K562 (cell line): ENCODE results near the gene NOL4L. TPM values are rescaled to one million over a fixed set of nuclear protein-coding genes. Genes with fewer than 3 reads are reported as not detected.

Source experiments
- AFF4 ChIP-seq: sonication (generic); formaldehyde crosslinking; IDR thresholded peaks from 2 replicates; pipeline ENCODE4 v1.8.0; 2023; ENCODE audit warnings: mild to moderate bottlenecking, missing genetic modification reagents
- MAZ ChIP-seq, 2 experiments: fragments of 450-650 bp in 1 of 2; sonication (generic) in 1 of 2; formaldehyde crosslinking; IDR thresholded peaks in 1 of 2; conservative IDR thresholded peaks in 1 of 2; 2 replicates each; pipeline versions ENCODE4 v1.4.0 to v1.5.0; 2020; ENCODE audit warnings: mild to moderate bottlenecking in 1 of 2, missing genetic modification reagents in 1 of 2
- PRMT5 ChIP-seq: sonication (generic); formaldehyde crosslinking; IDR thresholded peaks from 2 replicates; pipeline ENCODE4 v1.5.0; 2020; ENCODE audit warnings: missing genetic modification reagents
- TAF15 ChIP-seq: fragments of 200-400 bp; formaldehyde crosslinking; IDR thresholded peaks from 2 replicates; pipeline ENCODE4 v1.6.1; 2017; ENCODE audit warnings: mild to moderate bottlenecking, low read depth, low read length, moderate library complexity
- TAF9B ChIP-seq: fragments of 450-650 bp; IDR thresholded peaks from 2 replicates; pipeline ENCODE4 v1.6.1; 2018; ENCODE audit warnings: mild to moderate bottlenecking; ENCODE audit not compliant: partially characterized antibody
- TCF3 ChIP-seq: sonication (generic); formaldehyde crosslinking; IDR thresholded peaks from 2 replicates; pipeline ENCODE4 v1.4.0; 2020; ENCODE audit warnings: mild to moderate bottlenecking, missing genetic modification reagents
- polyA plus RNA-seq, 8 experiments: library from polyadenylated mRNA; depleted of rRNA in 4 of 8; stranded (reverse) in 5 of 8; unstranded in 3 of 8; fragments of >200 nt; fragmentation: Nextera tagmentation in 2 of 8; fragmentation: Illumina TruSeq in 1 of 8; extraction: Ambion mirVana in 2 of 8; extraction: Trizol in 1 of 8; gene quantifications; 2 replicates each; pipeline versions ENCODE4 v1.2.1 to v1.2.3, GENCODE V29; 2011 to 2014; ENCODE audit warnings: inconsistent platforms in 1 of 8, missing spikeins in 1 of 8
- total RNA-seq, 7 experiments: library from RNA; depleted of rRNA in 6 of 7; stranded (reverse); fragments of >200 nt in 6 of 7; fragmentation: Illumina TruSeq in 2 of 7; extraction: Trizol in 2 of 7; gene quantifications; 2 replicates each; pipeline versions ENCODE4 v1.2.1 to v1.2.3, GENCODE V29; 2011 to 2021; ENCODE audit warnings: low replicate concordance in 1 of 7
- TF ChIP-seq, protein P1 (sequence below): sonication (generic); formaldehyde crosslinking; IDR thresholded peaks from 2 replicates; pipeline ENCODE4 v1.8.0; 2022; ENCODE audit warnings: missing genetic modification reagents, mild to moderate bottlenecking, borderline replicate concordance
- TF ChIP-seq, protein P2 (sequence below): fragments of 450-650 bp; IDR thresholded peaks from 2 replicates; pipeline ENCODE4 v1.6.1; 2016; ENCODE audit warnings: mild to moderate bottlenecking, moderate library complexity

NOL4L gene
- total and polyA plus RNA-seq, 9 of the 15 experiments (the other 6 are each of a cell fraction or from before 2014, with no cell fraction given) = 5.1 to 36.2 (median 13.6) TPM

DNA sequence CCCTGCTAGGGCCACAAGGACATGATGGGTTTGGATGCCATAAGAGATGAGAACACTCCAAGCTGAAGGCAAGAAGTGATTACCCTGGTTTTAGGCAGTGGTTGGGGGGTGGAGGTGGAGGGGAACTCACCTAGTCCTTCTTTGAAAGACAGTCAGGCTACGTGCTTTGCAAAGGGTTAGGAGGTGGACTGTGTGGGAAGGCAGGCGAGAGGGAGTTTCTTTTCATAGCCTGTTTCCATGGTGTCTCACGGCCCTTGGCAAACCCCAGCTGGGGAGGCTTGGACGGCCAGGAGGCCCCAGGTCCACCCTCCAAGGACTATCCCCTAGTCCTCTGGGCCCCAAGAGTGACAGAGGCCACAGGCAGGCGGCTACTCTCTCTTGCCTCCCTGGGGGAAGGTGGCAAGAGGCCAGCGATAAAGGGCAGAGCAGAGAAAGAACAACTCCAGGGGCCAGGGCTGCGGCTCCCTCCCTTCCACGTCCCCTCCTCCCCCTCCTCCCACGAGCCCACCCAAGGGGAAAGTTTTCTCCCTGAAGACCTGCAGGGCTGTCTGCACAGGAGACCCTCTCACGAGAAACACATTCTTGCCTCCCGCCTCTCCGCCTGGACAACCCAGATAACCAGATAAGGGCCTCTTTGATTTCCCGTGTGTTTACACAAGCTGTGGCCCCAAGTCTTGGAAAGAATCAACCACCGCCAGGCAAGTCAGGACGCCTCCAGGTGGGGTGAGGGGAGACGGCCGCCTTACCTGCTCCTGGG lies 74.4 kb downstream of the NOL4L start (continued):
- TF ChIP-seq TAF9B = no peak
- TF ChIP-seq MAZ (CRISPR knock-in tag; conservative IDR thresholded peaks at IDR 0.05 in 1 of 2, IDR thresholded peaks at IDR 0.05 in 1 of 2) = peak in 1 of 2 experiments; percentile 54; a peak in 2 of 4 replicates
- TF ChIP-seq TCF3 = peak; percentile 89
- TF ChIP-seq, protein P1, sequence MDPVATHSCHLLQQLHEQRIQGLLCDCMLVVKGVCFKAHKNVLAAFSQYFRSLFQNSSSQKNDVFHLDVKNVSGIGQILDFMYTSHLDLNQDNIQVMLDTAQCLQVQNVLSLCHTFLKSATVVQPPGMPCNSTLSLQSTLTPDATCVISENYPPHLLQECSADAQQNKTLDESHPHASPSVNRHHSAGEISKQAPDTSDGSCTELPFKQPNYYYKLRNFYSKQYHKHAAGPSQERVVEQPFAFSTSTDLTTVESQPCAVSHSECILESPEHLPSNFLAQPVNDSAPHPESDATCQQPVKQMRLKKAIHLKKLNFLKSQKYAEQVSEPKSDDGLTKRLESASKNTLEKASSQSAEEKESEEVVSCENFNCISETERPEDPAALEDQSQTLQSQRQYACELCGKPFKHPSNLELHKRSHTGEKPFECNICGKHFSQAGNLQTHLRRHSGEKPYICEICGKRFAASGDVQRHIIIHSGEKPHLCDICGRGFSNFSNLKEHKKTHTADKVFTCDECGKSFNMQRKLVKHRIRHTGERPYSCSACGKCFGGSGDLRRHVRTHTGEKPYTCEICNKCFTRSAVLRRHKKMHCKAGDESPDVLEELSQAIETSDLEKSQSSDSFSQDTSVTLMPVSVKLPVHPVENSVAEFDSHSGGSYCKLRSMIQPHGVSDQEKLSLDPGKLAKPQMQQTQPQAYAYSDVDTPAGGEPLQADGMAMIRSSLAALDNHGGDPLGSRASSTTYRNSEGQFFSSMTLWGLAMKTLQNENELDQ (CRISPR knock-in tag) = no peak
- TF ChIP-seq PRMT5 (CRISPR knock-in tag) = no peak
- TF ChIP-seq, protein P2, sequence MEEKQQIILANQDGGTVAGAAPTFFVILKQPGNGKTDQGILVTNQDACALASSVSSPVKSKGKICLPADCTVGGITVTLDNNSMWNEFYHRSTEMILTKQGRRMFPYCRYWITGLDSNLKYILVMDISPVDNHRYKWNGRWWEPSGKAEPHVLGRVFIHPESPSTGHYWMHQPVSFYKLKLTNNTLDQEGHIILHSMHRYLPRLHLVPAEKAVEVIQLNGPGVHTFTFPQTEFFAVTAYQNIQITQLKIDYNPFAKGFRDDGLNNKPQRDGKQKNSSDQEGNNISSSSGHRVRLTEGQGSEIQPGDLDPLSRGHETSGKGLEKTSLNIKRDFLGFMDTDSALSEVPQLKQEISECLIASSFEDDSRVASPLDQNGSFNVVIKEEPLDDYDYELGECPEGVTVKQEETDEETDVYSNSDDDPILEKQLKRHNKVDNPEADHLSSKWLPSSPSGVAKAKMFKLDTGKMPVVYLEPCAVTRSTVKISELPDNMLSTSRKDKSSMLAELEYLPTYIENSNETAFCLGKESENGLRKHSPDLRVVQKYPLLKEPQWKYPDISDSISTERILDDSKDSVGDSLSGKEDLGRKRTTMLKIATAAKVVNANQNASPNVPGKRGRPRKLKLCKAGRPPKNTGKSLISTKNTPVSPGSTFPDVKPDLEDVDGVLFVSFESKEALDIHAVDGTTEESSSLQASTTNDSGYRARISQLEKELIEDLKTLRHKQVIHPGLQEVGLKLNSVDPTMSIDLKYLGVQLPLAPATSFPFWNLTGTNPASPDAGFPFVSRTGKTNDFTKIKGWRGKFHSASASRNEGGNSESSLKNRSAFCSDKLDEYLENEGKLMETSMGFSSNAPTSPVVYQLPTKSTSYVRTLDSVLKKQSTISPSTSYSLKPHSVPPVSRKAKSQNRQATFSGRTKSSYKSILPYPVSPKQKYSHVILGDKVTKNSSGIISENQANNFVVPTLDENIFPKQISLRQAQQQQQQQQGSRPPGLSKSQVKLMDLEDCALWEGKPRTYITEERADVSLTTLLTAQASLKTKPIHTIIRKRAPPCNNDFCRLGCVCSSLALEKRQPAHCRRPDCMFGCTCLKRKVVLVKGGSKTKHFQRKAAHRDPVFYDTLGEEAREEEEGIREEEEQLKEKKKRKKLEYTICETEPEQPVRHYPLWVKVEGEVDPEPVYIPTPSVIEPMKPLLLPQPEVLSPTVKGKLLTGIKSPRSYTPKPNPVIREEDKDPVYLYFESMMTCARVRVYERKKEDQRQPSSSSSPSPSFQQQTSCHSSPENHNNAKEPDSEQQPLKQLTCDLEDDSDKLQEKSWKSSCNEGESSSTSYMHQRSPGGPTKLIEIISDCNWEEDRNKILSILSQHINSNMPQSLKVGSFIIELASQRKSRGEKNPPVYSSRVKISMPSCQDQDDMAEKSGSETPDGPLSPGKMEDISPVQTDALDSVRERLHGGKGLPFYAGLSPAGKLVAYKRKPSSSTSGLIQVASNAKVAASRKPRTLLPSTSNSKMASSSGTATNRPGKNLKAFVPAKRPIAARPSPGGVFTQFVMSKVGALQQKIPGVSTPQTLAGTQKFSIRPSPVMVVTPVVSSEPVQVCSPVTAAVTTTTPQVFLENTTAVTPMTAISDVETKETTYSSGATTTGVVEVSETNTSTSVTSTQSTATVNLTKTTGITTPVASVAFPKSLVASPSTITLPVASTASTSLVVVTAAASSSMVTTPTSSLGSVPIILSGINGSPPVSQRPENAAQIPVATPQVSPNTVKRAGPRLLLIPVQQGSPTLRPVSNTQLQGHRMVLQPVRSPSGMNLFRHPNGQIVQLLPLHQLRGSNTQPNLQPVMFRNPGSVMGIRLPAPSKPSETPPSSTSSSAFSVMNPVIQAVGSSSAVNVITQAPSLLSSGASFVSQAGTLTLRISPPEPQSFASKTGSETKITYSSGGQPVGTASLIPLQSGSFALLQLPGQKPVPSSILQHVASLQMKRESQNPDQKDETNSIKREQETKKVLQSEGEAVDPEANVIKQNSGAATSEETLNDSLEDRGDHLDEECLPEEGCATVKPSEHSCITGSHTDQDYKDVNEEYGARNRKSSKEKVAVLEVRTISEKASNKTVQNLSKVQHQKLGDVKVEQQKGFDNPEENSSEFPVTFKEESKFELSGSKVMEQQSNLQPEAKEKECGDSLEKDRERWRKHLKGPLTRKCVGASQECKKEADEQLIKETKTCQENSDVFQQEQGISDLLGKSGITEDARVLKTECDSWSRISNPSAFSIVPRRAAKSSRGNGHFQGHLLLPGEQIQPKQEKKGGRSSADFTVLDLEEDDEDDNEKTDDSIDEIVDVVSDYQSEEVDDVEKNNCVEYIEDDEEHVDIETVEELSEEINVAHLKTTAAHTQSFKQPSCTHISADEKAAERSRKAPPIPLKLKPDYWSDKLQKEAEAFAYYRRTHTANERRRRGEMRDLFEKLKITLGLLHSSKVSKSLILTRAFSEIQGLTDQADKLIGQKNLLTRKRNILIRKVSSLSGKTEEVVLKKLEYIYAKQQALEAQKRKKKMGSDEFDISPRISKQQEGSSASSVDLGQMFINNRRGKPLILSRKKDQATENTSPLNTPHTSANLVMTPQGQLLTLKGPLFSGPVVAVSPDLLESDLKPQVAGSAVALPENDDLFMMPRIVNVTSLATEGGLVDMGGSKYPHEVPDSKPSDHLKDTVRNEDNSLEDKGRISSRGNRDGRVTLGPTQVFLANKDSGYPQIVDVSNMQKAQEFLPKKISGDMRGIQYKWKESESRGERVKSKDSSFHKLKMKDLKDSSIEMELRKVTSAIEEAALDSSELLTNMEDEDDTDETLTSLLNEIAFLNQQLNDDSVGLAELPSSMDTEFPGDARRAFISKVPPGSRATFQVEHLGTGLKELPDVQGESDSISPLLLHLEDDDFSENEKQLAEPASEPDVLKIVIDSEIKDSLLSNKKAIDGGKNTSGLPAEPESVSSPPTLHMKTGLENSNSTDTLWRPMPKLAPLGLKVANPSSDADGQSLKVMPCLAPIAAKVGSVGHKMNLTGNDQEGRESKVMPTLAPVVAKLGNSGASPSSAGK = no peak
- TF ChIP-seq AFF4 (CRISPR knock-in tag) = no peak
- TF ChIP-seq TAF15 = no peak
